ENCODE data around the gene ACVR2A.
A peak's percentile ranks its signal among the peaks of the same experiment; 100 is the strongest.

Gene ACVR2A

DNA sequence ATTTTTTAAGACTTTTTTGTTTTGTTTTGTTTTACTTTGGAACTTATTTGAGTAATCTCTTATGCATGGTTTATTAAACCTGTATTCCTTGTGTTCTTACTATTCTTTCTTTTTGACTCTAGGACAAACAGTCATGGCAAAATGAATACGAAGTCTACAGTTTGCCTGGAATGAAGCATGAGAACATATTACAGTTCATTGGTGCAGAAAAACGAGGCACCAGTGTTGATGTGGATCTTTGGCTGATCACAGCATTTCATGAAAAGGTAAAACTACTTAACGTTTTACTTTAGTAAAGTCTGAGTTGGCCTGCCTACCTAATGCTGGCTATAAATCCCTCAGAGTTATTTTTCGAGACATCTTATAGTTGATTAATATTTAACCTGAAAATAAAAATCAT lies 72.3 kb downstream of the ACVR2A start:
- Histone ChIP-seq H3K27ac (ENCODE audit: insufficient read depth in 1 of 2, low read depth in 1 of 2, low read length in 2 of 2, poor library complexity in 1 of 2, severe bottlenecking in 2 of 2) (no peak overlapping the region), H3K27me3 (replicated peaks in 2 of 5; ENCODE audit: control insufficient read depth in 4 of 5, insufficient read depth in 5 of 5, low read length in 4 of 5) (no peaks in the 10 kb centered on the region), H3K4me3 (ENCODE audit: control insufficient read depth in 1 of 7, extremely low read depth in 1 of 7, insufficient read depth in 4 of 7, low read depth in 2 of 7, low read length in 6 of 7) (no peak overlapping the region), H3K36me3 (ENCODE audit: control insufficient read depth in 4 of 4, insufficient read depth in 4 of 4, low read length in 3 of 4) (no peaks in the 10 kb centered on the region), H3K9me3 (ENCODE audit: control extremely low read depth in 1 of 5, control insufficient read depth in 4 of 5, insufficient read depth in 2 of 5, low read depth in 1 of 5, low read length in 4 of 5) (no peaks in the 10 kb centered on the region), H3K4me1 (ENCODE audit: control extremely low read depth in 1 of 4, control insufficient read depth in 4 of 4, insufficient read depth in 4 of 4, low read length in 3 of 4) (peaks cover 0 to 6% (median 2%) of the 10 kb centered on the region in 4 experiments)
- ChIA-PET POLR2A (no interaction called here), CTCF (interaction anchor here (1.0 kb wide), 1 partner anchor 872 kb away, joined by 4 read pairs; no protein-coding TSS in a partner anchor)
- 100% methylated on average over 2 of the region's 4 CpGs for whole genome bisulfite sequencing (ENCODE audit: insufficient coverage)
- DNase-seq: no peak

GRCh38 chr2:147923846-147924245 lies 79.0 kb downstream of the ACVR2A start:
- WGBS (ENCODE audit: insufficient coverage): 100% methylated on average over 3 of the region's 3 CpGs
- Histone ChIP-seq H3K9me3 (ENCODE audit: control extremely low read depth in 1 of 5, control insufficient read depth in 4 of 5, insufficient read depth in 2 of 5, low read depth in 1 of 5, low read length in 4 of 5) (no peaks in the 10 kb centered on the region), H3K4me3 (ENCODE audit: control insufficient read depth in 1 of 7, extremely low read depth in 1 of 7, insufficient read depth in 4 of 7, low read depth in 2 of 7, low read length in 6 of 7) (no peak overlapping the region), H3K36me3 (ENCODE audit: control insufficient read depth in 4 of 4, insufficient read depth in 4 of 4, low read length in 3 of 4) (peaks cover 0 to 5% (median 0%) of the 10 kb centered on the region in 4 experiments), H3K4me1 (ENCODE audit: control extremely low read depth in 1 of 4, control insufficient read depth in 4 of 4, insufficient read depth in 4 of 4, low read length in 3 of 4) (peaks cover 0 to 11% (median 4%) of the 10 kb centered on the region in 4 experiments), H3K27ac (ENCODE audit: insufficient read depth in 1 of 2, low read depth in 1 of 2, low read length in 2 of 2, poor library complexity in 1 of 2, severe bottlenecking in 2 of 2) (no peak overlapping the region), H3K27me3 (replicated peaks in 2 of 5; ENCODE audit: control insufficient read depth in 4 of 5, insufficient read depth in 5 of 5, low read length in 4 of 5) (no peaks in the 10 kb centered on the region)
- CTCF ChIA-PET: no interaction called here
- DNase-seq: no peak
- POLR2A ChIA-PET: no interaction called here

DNA sequence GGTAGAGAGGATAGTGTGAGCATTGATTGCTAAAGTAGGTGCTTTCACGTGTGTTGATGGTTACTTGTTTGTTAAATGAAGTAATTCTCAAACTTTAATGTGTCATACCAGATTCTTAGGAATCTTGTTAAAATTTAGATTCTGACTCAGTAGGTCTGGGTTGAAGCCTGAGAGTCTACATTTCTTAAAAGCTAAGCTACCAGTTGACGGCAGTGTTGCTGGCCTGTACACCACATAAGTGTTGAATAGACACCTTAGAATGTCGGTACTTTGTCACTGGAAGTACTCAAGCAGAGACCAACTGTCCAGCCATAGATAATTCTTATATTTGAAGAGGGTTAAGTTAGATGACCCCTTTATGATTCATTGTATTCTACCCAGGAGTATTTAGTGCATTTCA lies 79.8 kb downstream of the ACVR2A start:
- Histone ChIP-seq H3K4me3 (ENCODE audit: control insufficient read depth in 1 of 7, extremely low read depth in 1 of 7, insufficient read depth in 4 of 7, low read depth in 2 of 7, low read length in 6 of 7) (no peak overlapping the region), H3K4me1 (ENCODE audit: control extremely low read depth in 1 of 4, control insufficient read depth in 4 of 4, insufficient read depth in 4 of 4, low read length in 3 of 4) (peaks cover 0 to 11% (median 4%) of the 10 kb centered on the region in 4 experiments), H3K27ac (ENCODE audit: insufficient read depth in 1 of 2, low read depth in 1 of 2, low read length in 2 of 2, poor library complexity in 1 of 2, severe bottlenecking in 2 of 2) (no peak overlapping the region), H3K9me3 (ENCODE audit: control extremely low read depth in 1 of 5, control insufficient read depth in 4 of 5, insufficient read depth in 2 of 5, low read depth in 1 of 5, low read length in 4 of 5) (no peaks in the 10 kb centered on the region), H3K36me3 (ENCODE audit: control insufficient read depth in 4 of 4, insufficient read depth in 4 of 4, low read length in 3 of 4) (peaks cover 0 to 5% (median 0%) of the 10 kb centered on the region in 4 experiments), H3K27me3 (replicated peaks in 2 of 5; ENCODE audit: control insufficient read depth in 4 of 5, insufficient read depth in 5 of 5, low read length in 4 of 5) (no peaks in the 10 kb centered on the region)
- ChIA-PET CTCF (interaction anchor here (1.0 to 1.3 kb wide), 4 partner anchors 9 to 843 kb away, joined by 4 read pairs; no protein-coding TSS in a partner anchor), POLR2A (no interaction called here)
- no peak for DNase-seq
- WGBS (ENCODE audit: insufficient coverage): 97% methylated on average over 3 of the region's 3 CpGs

GRCh38 chr2:147925886-147926285 lies 81.1 kb downstream of the ACVR2A start:
- DNase-seq: peak; percentile 47 to 81 (median 72)
- no peaks in the 10 kb centered on the region for H3K27me3 ChIP-seq (replicated peaks in 2 of 5; ENCODE audit: control insufficient read depth in 4 of 5, insufficient read depth in 5 of 5, low read length in 4 of 5)
- H3K9me3 ChIP-seq (ENCODE audit: control extremely low read depth in 1 of 5, control insufficient read depth in 4 of 5, insufficient read depth in 2 of 5, low read depth in 1 of 5, low read length in 4 of 5): no peaks in the 10 kb centered on the region
- H3K27ac ChIP-seq (ENCODE audit: insufficient read depth in 1 of 2, low read depth in 1 of 2, low read length in 2 of 2, poor library complexity in 1 of 2, severe bottlenecking in 2 of 2): no peak overlapping the region
- POLR2A ChIA-PET: no interaction called here
- H3K4me1 ChIP-seq (ENCODE audit: control extremely low read depth in 1 of 4, control insufficient read depth in 4 of 4, insufficient read depth in 4 of 4, low read length in 3 of 4): peaks cover 0 to 11% (median 4%) of the 10 kb centered on the region in 4 experiments
- CTCF ChIA-PET: interaction anchor here (1.3 kb wide), 1 partner anchor 16 kb away, joined by 4 read pairs; no protein-coding TSS in a partner anchor
- peak overlapping the region in 1 of 7 experiments; percentile 1 for H3K4me3 ChIP-seq (ENCODE audit: control insufficient read depth in 1 of 7, extremely low read depth in 1 of 7, insufficient read depth in 4 of 7, low read depth in 2 of 7, low read length in 6 of 7)
- H3K36me3 ChIP-seq (ENCODE audit: control insufficient read depth in 4 of 4, insufficient read depth in 4 of 4, low read length in 3 of 4): peaks cover 0 to 5% (median 0%) of the 10 kb centered on the region in 4 experiments

DNA sequence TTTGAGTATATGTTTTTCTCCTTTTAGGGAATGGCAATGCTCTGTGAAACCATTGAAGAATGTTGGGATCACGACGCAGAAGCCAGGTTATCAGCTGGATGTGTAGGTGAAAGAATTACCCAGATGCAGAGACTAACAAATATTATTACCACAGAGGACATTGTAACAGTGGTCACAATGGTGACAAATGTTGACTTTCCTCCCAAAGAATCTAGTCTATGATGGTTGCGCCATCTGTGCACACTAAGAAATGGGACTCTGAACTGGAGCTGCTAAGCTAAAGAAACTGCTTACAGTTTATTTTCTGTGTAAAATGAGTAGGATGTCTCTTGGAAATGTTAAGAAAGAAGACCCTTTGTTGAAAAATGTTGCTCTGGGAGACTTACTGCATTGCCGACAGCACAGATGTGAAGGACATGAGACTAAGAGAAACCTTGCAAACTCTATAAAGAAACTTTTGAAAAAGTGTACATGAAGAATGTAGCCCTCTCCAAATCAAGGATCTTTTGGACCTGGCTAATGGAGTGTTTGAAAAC lies 82.3 kb downstream of the ACVR2A start:
- Histone ChIP-seq H3K4me1 (ENCODE audit: control extremely low read depth in 1 of 4, control insufficient read depth in 4 of 4, insufficient read depth in 4 of 4, low read length in 3 of 4) (peaks cover 0 to 11% (median 4%) of the 10 kb centered on the region in 4 experiments), H3K27ac (ENCODE audit: insufficient read depth in 1 of 2, low read depth in 1 of 2, low read length in 2 of 2, poor library complexity in 1 of 2, severe bottlenecking in 2 of 2) (no peak overlapping the region), H3K9me3 (ENCODE audit: control extremely low read depth in 1 of 5, control insufficient read depth in 4 of 5, insufficient read depth in 2 of 5, low read depth in 1 of 5, low read length in 4 of 5) (no peaks in the 10 kb centered on the region), H3K27me3 (replicated peaks in 2 of 5; ENCODE audit: control insufficient read depth in 4 of 5, insufficient read depth in 5 of 5, low read length in 4 of 5) (no peaks in the 10 kb centered on the region), H3K4me3 (ENCODE audit: control insufficient read depth in 1 of 7, extremely low read depth in 1 of 7, insufficient read depth in 4 of 7, low read depth in 2 of 7, low read length in 6 of 7) (no peak overlapping the region), H3K36me3 (ENCODE audit: control insufficient read depth in 4 of 4, insufficient read depth in 4 of 4, low read length in 3 of 4) (peaks cover 0 to 5% (median 0%) of the 10 kb centered on the region in 4 experiments)
- CTCF ChIA-PET: no interaction called here
- POLR2A ChIA-PET: no interaction called here
- 100% methylated on average over 2 of the region's 4 CpGs for WGBS (ENCODE audit: insufficient coverage)
- DNase-seq: no peak

DNA sequence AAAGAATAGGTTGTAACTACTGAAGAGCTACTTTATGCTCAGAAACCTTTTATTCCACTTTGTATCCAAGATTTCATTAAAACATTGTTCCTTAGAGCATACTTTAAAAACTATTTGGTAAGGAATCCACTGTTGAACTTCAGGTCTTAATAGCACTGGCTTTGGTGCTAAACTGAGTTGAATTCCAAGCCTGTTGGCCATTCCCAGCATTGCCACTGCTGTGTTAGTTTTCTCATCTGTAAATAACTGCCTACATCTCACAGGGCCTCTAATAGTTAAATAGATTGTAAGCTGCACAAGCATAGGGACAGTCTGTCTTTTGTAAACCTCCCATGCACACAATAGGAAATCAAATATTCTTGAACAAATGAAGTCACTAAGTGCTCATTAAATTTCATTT lies 89.1 kb downstream of the ACVR2A start:
- Histone ChIP-seq H3K36me3 (ENCODE audit: control insufficient read depth in 4 of 4, insufficient read depth in 4 of 4, low read length in 3 of 4) (peaks cover 15 to 35% (median 28%) of the 10 kb centered on the region in 4 experiments), H3K27ac (ENCODE audit: insufficient read depth in 1 of 2, low read depth in 1 of 2, low read length in 2 of 2, poor library complexity in 1 of 2, severe bottlenecking in 2 of 2) (no peak overlapping the region), H3K4me1 (ENCODE audit: control extremely low read depth in 1 of 4, control insufficient read depth in 4 of 4, insufficient read depth in 4 of 4, low read length in 3 of 4) (no peaks in the 10 kb centered on the region), H3K4me3 (ENCODE audit: control insufficient read depth in 1 of 7, extremely low read depth in 1 of 7, insufficient read depth in 4 of 7, low read depth in 2 of 7, low read length in 6 of 7) (no peak overlapping the region), H3K9me3 (ENCODE audit: control extremely low read depth in 1 of 5, control insufficient read depth in 4 of 5, insufficient read depth in 2 of 5, low read depth in 1 of 5, low read length in 4 of 5) (no peaks in the 10 kb centered on the region), H3K27me3 (replicated peaks in 2 of 5; ENCODE audit: control insufficient read depth in 4 of 5, insufficient read depth in 5 of 5, low read length in 4 of 5) (no peaks in the 10 kb centered on the region)
- POLR2A ChIA-PET: no interaction called here
- CTCF ChIA-PET: interaction anchor here (0.9 to 1.3 kb wide), 3 partner anchors 9 to 1083 kb away, joined by 3 to 4 read pairs (median 3); no protein-coding TSS in a partner anchor
- no peak for DNase-seq

GRCh38 chr2:147934881-147935620 lies 90.2 kb downstream of the ACVR2A start:
- CTCF ChIA-PET: interaction anchor here (0.7 to 3.3 kb wide), 2 partner anchors 20 to 1055 kb away, joined by 3 to 14 read pairs; no protein-coding TSS in a partner anchor
- no CpG with 5 or more reads among the region's 1 CpG for WGBS (ENCODE audit: insufficient coverage)
- POLR2A ChIA-PET: no interaction called here
- DNase-seq: no peak
- peaks cover 15 to 36% (median 30%) of the 10 kb centered on the region in 4 experiments for H3K36me3 ChIP-seq (ENCODE audit: control insufficient read depth in 4 of 4, insufficient read depth in 4 of 4, low read length in 3 of 4)
- H3K4me3 ChIP-seq (ENCODE audit: control insufficient read depth in 1 of 7, extremely low read depth in 1 of 7, insufficient read depth in 4 of 7, low read depth in 2 of 7, low read length in 6 of 7): no peak overlapping the region
- no peak overlapping the region for H3K27ac ChIP-seq (ENCODE audit: insufficient read depth in 1 of 2, low read depth in 1 of 2, low read length in 2 of 2, poor library complexity in 1 of 2, severe bottlenecking in 2 of 2)
- no peaks in the 10 kb centered on the region for H3K4me1 ChIP-seq (ENCODE audit: control extremely low read depth in 1 of 4, control insufficient read depth in 4 of 4, insufficient read depth in 4 of 4, low read length in 3 of 4)
- H3K27me3 ChIP-seq (replicated peaks in 2 of 5; ENCODE audit: control insufficient read depth in 4 of 5, insufficient read depth in 5 of 5, low read length in 4 of 5): no peaks in the 10 kb centered on the region
- no peaks in the 10 kb centered on the region for H3K9me3 ChIP-seq (ENCODE audit: control extremely low read depth in 1 of 5, control insufficient read depth in 4 of 5, insufficient read depth in 2 of 5, low read depth in 1 of 5, low read length in 4 of 5)
